GM18907 (cell line): ENCODE data around the gene PRSS21.

Experiments
- ATAC-seq: cut with Tn5 transposase; IDR thresholded peaks from one replicate; pipeline ENCODE4 v1.9.1; 2021; ENCODE audit warnings: mild to moderate bottlenecking, moderate library complexity; ENCODE audit not compliant: unreplicated experiment

PRSS21 gene

DNA sequence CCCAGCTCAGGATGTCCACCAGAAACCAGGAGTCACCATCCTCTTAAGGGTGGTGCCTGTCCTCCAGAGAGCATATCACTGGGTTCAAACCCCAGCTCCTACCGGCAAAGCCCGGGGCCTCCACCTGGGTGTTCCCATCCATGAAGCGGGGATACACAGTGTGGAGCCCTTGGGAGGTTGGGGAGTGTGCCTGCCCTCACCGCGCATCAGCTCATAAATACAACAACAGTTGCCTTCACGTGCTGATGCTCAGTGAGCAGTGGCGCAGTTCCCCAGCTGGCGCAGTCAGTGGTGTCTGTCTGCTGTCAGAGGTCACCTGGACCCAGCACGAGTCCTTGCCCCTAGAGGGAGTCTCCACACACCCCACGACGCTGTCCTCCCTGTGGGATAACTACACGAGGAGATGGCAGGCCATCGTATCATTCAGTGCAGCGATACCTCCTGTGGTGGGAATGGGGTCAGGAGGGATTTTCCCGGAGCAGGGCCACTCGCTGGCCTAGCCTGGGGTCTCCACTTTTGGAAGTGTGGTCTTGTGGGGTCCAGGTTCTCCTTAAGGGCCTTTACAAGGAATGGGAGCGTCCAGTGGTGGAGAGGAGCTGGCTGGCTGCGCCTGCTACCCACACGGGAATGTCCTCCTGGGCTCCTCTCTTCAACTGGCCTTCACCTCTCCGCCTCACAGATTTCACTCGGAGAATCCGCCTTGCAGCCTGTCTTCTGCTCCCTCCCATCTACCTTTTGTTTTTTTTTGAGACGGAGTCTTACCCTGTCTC is 37.7 kb upstream of the PRSS21 start:
- ATAC-seq: no peak

DNA sequence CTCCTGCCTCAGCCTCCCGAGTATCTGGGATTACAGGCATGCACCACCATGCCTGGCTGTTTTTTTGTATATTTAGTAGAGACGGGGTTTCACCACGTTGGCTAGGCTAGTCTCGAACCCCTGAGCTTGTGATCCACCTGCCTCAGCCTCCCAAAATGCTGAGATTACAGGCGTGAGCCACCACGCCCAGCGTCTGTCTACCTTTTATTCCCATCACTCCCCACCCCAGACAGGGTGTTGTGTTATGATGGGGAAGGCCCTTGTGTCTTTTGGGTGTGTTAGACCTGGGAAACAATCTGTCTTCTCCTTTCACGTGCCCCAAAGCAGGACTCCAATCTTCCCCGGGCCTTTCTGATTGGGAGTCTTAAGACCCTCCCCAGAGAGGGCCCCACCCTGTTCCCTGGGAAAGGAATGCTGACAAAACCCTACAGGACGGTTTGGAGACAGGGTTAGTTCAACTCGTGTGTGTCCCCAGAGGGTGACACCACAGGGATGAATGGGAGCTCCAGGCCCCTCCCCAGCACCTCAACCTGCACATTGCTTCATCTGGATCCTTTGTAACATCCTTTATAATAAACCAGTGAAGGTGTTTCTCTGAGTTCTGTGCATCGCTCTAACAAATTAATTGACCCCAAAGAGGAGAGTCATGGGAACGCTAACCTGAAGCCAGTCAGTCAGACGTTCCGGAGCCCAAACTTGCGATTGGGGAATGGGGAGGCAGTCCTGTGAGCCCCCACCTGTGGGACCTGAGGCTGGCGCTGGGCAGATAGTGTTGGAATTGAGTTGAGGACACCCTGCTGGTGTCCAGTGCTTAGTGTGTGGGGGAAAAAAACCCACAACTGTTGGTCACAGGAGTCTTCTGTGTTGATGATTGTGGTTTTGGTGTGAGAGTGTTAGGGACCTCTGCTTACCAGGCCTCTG is 36.8 kb upstream of the PRSS21 start:
- no peak for ATAC-seq

DNA sequence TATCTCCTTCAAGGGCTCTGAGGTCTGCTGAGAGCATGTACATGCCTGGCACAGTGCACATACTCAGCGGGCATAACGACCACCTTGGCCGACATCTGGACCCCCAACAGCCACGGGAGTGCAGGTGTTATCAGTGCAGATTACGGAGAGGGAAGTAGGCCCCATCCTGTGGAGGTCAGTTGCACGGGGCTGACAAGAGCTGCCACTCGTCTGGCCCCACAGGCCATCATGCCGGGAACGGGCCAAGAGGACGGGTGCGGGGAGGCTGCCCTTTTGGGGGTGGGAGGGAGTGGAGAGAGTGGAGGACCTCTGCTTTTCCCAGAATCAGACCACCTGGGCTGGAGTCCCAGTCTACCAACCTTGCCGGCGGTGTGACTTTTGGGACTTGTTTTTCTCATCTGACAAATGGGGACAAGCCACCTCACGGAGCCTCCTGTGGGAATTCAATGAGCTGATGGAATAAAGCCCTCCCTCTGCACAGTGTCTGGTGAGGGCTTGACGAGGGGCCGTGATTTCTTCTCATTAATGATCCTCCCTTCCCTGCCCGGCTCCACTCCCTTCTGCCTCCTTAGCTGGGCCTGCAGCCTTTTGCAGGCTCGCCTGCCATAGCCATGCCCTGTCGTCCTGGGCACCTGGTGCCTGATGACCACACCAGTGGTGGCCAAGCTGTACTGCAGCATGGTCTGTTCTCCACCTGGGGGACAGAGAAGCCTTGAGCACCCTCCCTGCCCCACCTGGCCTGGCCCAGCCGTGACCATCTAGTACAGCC is 34.3 kb upstream of the PRSS21 start:
- ATAC-seq: no peak

DNA sequence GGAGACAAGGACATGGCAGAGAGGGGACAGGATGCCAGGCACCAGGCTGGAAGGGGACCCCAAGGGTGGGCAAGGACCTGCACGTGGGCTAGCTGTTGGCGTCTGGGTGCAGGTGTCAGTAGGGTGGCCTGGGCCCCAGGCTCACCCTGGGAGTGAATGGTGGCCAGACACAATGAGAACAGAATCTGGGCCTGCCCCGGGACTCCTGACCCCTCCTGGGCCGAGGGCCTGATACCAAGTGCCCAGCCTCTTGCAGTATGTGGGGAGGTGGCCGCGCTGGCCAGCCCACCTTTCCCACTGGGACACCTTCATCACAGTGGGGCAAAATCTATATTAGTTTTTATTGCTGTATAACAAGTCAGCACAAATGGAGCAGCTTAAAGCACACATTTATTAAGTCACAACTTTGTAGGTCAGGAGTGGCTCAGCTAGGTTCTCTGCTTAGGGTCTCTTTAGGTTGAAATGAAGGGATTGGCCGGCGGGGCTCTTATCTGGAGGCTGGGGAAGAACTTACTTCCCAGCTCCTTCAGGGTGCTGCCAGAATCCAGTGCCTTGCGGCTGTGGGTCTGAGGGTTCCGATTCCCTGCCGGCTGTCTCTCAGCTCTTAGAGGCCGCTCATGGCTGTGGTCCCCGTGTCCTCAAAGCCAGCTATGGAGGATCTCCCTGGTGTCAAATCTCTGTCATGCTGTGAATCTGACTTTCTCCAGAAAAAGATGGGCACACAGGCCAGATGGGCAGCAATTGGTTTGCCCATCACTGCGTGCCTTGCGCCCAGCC is 33.3 kb upstream of the PRSS21 start:
- ATAC-seq: no peak

DNA sequence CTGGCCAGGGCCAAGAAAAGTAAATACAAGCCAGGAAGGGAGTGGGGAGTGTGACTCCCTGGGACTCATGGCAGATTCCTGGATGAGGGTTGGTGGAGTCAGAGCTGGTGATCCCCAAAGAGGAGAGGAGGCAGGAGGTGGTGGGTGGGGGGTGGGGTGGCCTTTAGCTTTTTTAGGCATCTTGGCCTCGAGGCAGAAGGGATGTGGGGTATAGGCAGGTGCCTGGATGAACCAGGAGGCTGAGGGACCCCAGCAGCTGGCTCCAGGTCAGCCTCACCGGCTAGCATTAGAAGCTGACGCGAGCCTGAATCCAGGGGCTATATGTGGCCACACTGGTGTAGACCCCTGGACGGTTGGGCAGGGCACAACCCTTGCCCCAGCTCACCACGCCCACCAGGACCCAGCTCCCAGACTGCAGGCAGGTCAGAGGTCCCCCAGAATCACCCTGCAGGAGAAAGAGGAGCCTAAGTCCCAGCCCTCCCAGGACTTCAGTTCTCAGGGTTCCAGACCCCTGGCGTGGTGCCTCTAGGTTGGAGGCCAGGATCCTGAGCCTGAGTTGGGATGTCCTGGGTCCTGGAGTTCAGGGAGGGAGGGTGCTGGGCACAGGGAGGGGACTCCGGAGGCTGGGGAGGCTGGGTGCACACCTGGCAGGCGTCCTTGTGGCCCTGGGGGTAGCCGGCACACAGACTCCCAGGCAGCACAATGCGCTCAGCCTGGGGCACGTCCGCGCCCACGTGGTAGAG is 32.5 kb upstream of the PRSS21 start:
- no peak for ATAC-seq

DNA sequence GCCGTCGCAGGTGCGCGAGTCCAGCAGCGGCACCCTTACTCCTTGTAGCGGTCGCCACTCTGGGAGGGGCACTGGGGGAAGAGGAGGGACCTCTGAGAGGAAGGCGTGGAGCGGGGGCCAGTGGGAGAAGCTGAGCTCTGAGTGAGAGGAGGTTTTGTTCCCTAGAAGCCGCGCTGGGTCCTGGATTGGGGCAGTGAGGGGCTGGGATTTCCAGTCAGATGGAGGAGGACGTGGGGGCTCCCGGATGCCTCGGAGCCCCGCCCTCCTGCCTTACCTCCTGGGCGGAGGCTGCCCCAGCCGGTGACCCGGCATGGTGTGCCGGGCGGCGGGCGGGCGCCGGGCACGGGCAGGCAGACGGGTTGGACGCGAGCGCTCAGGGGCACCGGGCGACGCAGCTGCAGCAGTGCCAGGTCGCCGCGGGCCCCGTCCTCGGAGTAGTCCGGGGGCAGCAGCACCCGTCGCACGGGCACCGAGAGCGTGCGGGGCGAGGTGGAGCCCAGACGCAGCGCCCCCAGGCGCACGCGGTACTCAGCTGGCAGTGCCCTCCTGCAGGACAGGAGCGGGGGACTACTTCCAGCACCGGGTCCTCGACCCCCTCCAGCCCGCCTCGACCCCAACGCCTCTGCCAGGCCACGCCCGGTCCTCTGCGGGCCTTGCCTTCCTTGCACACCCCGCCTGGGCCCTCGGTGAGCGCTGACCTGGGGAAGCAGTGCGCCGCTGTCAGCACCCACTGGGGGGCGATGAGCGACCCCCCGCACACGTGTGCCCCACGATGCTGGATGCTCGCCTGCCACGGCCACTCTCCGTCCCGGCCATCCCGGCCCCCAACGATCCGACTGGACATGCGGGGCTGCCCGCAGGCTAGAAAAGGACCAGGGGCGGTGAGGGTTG is 31.7 kb upstream of the PRSS21 start:
- no peak for ATAC-seq

DNA sequence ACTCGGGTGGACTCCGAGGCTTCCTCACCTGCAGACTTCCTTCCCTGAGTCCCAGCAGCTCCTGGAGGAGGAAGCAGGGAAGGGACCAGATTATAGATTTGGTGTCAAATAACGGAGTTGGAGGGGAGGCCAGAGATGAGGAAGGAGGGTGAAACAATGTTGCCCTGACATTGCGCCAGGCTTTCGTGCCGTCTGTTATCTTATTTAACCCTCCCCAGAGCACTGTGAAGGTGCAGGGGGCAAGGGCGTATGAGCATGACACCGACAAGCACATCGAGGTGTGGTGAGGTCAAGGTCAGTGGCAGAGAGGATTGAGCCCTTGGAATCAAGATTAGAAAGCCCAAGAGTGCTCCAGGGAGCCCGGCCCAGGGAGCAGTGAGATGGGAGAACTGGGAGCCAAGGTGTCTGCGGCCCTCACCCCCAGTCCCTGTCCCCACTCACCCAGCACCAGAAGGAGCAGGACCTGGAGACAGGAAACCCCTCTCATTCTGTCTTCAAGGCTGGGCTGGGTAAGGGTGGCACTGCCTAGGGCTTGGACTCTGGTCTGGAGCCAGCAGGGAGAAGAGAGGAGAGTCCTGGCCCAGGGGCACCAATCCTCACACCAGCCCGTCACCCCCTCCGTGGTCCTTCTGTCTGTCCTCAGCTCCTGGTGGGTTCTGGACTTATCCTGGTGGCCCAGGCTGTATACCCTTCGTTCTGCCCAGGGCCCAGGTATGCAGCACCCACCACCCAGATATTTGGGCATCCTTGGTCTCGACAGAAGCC is 30.8 kb upstream of the PRSS21 start:
- ATAC-seq: no peak

DNA sequence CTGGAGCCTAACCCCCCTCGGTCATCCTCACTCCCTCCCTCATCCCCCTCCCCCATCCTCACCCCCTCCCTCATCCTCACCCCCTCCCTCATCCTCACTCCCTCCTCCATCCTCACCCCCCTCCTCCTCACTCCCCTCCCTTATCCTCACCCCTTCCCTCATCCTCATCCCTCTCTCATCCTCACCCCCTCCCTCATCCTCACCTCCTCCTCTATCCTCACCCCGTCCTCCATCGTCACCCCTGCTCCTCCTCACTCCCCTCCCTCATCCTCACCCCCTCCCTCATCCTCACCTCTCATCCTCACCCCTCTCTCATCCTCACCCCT is 30.2 kb upstream of the PRSS21 start:
- ATAC-seq: no peak

DNA sequence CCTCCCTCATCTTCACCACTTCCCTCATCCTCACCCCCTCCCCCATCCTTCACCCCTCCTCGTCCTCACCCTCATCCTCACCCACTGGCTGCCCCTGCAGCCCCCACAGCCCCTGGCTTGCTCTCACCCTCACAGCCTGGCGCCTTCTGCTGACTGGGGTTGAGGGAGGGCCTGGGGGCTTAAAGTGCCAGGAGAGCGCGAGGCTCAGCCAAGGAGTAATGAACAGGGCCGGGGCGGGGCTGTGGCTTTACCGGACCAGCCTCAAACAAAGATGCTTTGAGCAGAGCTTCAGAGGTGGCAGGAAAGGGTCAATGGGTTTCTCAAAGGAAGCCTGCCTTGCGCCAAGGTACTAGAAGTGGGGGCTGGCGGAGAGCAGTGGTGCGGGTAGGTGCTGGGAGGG is 29.6 kb upstream of the PRSS21 start, which contains the start of gene PRSS33:
Gene PRSS33, minus strand, starts transcription at position 155 of the 400 bp plus-strand sequence. CDS start 1,013 bp downstream, outside the sequence.
- no peak for ATAC-seq

DNA sequence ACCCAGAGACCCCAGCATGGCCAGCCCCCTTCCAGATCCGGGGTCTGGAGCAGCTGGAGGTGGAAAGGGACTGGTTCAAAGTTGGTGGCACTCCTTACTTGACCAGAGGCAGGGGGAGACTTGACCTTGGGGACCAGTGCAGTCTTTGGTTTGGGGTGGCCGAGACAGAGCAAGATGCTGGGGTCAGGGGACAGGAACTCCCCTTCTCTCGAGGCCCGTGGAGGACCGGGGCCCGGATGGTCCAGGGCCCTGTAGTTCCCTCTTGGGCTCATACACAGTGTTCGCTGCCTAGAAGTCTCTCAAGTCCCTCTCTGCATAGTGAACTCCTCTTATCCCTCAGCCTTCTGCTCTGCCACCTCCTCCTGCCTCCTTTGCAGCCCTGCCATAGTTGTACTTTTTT is 29.1 kb upstream of the PRSS21 start:
- no peak for ATAC-seq

DNA sequence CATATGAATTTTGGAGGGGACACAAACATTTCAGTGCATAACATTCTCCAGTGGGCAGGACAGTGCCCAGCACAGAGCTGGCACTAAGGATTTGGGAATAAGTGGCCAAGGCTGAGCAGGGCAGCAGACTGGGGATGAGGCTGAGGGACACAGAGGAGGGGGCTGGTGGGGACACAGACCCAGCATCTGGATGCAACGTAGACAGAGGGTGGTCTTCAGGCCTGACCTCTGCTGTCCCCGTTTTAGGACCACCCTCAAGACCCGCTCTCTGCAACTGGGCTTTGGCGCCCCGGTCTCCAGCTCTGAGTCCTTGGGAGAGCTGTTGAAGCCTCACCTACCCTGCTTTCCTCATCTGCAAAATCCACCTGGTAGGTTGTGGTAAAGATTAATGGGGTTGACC is 26.4 kb upstream of the PRSS21 start:
- ATAC-seq: no peak

DNA sequence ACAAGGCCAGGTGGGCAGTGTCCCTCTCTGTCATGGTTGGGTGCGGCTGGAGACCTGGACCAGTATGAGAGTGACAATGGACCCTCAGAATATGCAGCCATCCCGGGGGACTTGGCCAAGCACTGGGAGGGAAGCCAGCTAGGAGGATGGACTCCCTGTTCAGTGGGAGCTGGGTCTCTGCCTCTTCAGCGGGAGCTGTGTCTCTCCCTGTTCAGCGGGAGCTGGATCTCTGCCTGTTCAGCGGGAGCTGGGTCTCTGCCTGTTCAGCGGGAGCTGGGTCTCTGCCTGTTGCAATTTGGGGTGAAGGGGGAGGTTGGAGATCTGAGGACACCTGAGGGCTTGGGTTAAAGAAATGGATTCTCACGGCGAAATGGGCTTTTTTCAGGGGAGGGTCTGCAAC is 25.9 kb upstream of the PRSS21 start:
- no peak for ATAC-seq

DNA sequence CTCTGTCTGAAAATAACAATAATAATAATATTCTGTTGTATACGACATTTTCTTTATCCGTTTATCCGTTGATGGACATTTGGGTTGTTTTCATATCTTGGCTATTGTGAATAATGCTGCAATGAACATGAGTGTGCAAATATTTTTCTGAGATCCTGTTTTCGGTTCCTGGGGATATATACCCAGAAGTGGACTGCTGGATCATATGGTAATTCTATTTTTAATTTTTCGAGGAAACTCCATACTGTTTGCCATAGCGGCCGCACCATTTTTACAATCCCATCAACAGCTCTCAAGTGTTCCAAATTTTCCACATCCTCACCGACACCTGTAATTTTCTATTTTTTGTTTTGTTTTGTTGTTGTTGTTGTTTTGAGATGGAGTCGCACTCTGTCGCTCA is 24.1 kb upstream of the PRSS21 start:
- no peak for ATAC-seq

DNA sequence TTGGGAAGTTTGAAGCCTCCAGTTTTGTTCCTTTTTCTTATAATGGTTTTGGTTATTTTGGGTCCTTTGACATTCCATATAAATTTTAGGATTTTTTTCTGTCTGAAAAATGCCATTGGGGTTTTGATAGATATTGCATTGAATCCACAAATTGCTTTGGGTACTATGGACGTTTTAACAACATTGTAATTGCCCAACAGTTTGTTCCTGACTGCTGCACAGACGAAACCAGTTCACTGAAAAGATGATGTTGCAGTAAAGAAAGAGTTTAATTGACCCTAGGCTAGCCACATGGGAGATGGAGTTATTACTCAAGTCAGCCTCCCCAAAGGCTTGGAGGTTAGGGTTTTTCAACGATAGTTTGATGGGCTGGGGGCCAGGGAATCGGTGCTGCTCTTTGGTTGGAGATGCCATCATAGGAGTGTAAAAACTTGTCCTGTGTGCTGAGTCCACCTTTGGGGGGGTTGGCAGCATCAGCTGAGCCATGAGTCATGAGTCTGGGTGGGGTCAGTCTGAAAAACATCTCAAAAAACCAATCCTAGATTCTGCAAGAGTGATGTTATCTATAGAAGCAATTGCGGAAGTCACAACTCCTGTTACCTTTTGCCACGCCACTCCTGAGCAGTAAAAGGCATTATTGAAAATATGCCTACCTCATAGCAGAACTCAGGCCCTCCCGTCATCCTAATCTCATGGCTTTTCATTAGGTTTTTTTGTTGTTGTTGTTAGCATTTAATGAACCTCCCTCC is 21.5 kb upstream of the PRSS21 start:
- ATAC-seq: no peak

DNA sequence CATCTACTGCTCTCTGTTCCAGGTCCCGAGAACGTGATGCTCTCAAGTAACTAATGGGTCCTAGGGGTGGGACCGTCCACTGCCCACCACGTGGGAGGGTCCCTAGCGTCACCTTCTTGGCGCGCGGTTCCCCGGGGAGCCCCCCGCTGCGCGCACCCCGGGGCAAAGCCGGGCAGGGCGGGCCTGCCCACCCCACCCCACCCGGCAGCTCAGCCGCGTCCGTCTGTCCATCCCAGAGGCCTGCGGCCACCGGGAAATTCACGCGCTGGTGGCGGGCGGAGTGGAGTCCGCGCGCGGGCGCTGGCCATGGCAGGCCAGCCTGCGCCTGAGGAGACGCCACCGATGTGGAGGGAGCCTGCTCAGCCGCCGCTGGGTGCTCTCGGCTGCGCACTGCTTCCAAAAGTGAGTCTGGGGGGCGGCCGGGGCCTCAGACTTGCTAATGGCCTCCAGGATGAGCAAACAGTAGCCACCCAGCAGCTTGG is 18.3 kb upstream of the PRSS21 start:
- no peak for ATAC-seq

DNA sequence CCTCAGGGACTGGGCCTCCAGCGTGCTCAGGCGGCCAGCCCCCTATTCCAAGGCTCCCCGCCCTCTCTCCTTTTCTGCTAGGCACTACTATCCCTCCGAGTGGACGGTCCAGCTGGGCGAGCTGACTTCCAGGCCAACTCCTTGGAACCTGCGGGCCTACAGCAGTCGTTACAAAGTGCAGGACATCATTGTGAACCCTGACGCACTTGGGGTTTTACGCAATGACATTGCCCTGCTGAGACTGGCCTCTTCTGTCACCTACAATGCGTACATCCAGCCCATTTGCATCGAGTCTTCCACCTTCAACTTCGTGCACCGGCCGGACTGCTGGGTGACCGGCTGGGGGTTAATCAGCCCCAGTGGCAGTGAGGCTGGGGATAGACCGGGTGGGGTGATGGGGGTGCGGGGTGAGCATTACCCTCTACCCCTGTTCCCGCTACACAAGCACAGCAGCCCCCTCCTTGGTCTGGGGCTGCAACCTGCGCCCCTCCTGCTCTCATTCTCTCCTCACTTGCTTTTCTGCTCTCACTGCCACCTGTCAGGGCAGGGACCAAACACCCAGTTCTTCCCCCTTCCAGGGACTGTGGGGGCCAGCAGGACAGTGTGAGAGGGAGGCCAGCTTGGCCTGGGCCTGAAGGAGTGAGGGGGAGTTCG is 17.7 kb upstream of the PRSS21 start:
- no peak for ATAC-seq

DNA sequence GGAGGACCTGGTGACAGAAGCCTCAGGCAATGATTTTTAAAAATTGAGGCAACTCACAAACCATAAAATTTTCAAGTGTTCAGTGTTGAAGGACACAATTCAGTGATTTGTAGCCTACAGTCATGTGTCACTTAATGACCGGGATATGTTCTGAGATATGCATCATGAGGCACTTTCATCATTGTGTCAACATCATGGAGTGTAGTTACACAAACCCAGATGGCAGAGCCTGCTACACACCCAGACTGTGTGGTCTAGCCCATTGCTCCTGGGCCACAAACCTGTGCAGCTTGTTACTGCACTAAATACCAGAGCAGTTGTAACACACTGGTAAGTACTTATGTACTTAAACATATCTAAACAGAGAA is 17.2 kb upstream of the PRSS21 start:
- no peak for ATAC-seq
